ENCODE measurements around the gene MTCP1.

The MTCP1 gene

GRCh38 chrX:155053656-155054055 is 17.3 kb downstream of the MTCP1 start:
- no peak for DNase-seq (ENCODE audit: low spot score)

GRCh38 chrX:155052738-155053498 is 18.0 kb downstream of the MTCP1 start:
- no peak for DNase-seq (ENCODE audit: low spot score)

GRCh38 chrX:155048977-155049619 is 21.8 kb downstream of the MTCP1 start:
- peak; percentile 48 for DNase-seq (ENCODE audit: low spot score)

GRCh38 chrX:155046811-155047528 is 24.0 kb downstream of the MTCP1 start:
- DNase-seq (ENCODE audit: low spot score) = no peak

- DNase-seq (ENCODE audit: low spot score) = no peak
Observed at GRCh38 chrX:155046129-155046810, 24.7 kb downstream of the MTCP1 start.

- DNase-seq (ENCODE audit: low spot score) = no peak
Observed at GRCh38 chrX:155035688-155036087, 35.2 kb downstream of the MTCP1 start.

- no peak for DNase-seq (ENCODE audit: low spot score)
Observed at GRCh38 chrX:155031657-155032056, 39.3 kb downstream of the MTCP1 start.

GRCh38 chrX:155028877-155029291 is 42.1 kb downstream of the MTCP1 start:
- DNase-seq (ENCODE audit: low spot score) = no peak

- no peak for DNase-seq (ENCODE audit: low spot score)
Observed at GRCh38 chrX:155028129-155028528, 42.8 kb downstream of the MTCP1 start.

- DNase-seq (ENCODE audit: low spot score) = no peak
Observed at GRCh38 chrX:155027509-155028066, 43.3 kb downstream of the MTCP1 start.

GRCh38 chrX:155026727-155027508 is 44.0 kb downstream of the MTCP1 start, which contains the start of gene FUNDC2:
Gene FUNDC2, plus strand, starts transcription at chrX:155026844. Its CDS starts 95 bp downstream, at chrX:155026939.
- DNase-seq (ENCODE audit: low spot score) = peak; percentile 77

GRCh38 chrX:155026420-155026726 is 44.6 kb downstream of the MTCP1 start:
- DNase-seq (ENCODE audit: low spot score) = no peak

GRCh38 chrX:155023907-155024833 is 46.8 kb downstream of the MTCP1 start:
- DNase-seq (ENCODE audit: low spot score) = no peak

GRCh38 chrX:155022585-155022984 is 48.4 kb downstream of the MTCP1 start, which contains the start of gene F8:
Gene F8, minus strand, starts transcription at chrX:155022723. Its CDS starts 171 bp downstream, at chrX:155022552.
- DNase-seq (ENCODE audit: low spot score) = no peak

GRCh38 chrX:155020591-155020990 is 50.3 kb downstream of the MTCP1 start:
- no peak for DNase-seq (ENCODE audit: low spot score)
